Fibroblast of lung (primary cell): ENCODE results near the gene IL1RN. TPM values are rescaled to one million over a fixed set of nuclear protein-coding genes. Genes with fewer than 3 reads are reported as not detected.

Source experiments
- DNase-seq, 2 donors: peaks; one replicate each; pipeline versions ENCODE4 v3.0.0 to v3.0.0-alpha.2; 2010; ENCODE audit warnings: low read depth in 2 of 2
- H2AFZ ChIP-seq: 2 replicates; pipeline ENCODE4 v1.5.1; 2012; ENCODE audit warnings: low read length, control low read depth, inconsistent platforms
- H3K27ac ChIP-seq: 2 replicates; pipeline ENCODE4 v1.5.1; 2011; ENCODE audit warnings: low read length, control low read depth; ENCODE audit not compliant: insufficient read depth
- H3K27me3 ChIP-seq: 2 replicates; pipeline ENCODE4 v1.5.1; 2011; ENCODE audit warnings: mild to moderate bottlenecking, low read length; ENCODE audit not compliant: control insufficient read depth, insufficient read depth
- H3K36me3 ChIP-seq: 2 replicates; pipeline ENCODE4 v1.5.1; 2011; ENCODE audit warnings: low read length; ENCODE audit not compliant: control insufficient read depth, insufficient read depth
- H3K4me1 ChIP-seq: 2 replicates; pipeline ENCODE4 v1.5.1; 2011; ENCODE audit warnings: low read length; ENCODE audit not compliant: control insufficient read depth, insufficient read depth; ENCODE audit errors: extremely low read depth
- H3K4me2 ChIP-seq: 2 replicates; pipeline ENCODE4 v1.5.1; 2011; ENCODE audit warnings: low read length, control low read depth; ENCODE audit not compliant: insufficient read depth; ENCODE audit errors: extremely low read depth
- H3K4me3 ChIP-seq, 4 experiments: fragments of 200-600 bp in 1 of 4; sonication (generic) in 1 of 4; replicated peaks in 1 of 4; 2 replicates each; pipeline ENCODE4 v1.5.1; 2011 to 2016; ENCODE audit warnings: low read length in 4 of 4, low read depth in 3 of 4, mild to moderate bottlenecking in 3 of 4, control low read depth in 2 of 4, inconsistent platforms in 1 of 4, mixed read lengths in 1 of 4; ENCODE audit not compliant: insufficient read depth in 1 of 4; ENCODE audit errors: control extremely low read depth in 1 of 4
- H3K79me2 ChIP-seq: 2 replicates; pipeline ENCODE4 v1.5.1; 2012; ENCODE audit warnings: mild to moderate bottlenecking, low read length, inconsistent platforms; ENCODE audit not compliant: control insufficient read depth, insufficient read depth
- H3K9ac ChIP-seq: 2 replicates; pipeline ENCODE4 v1.5.1; 2011; ENCODE audit warnings: mild to moderate bottlenecking, low read length, control low read depth; ENCODE audit not compliant: insufficient read depth
- H3K9me3 ChIP-seq: 2 replicates; pipeline ENCODE4 v1.5.1; 2012; ENCODE audit warnings: low read depth, low read length; ENCODE audit not compliant: control insufficient read depth, insufficient read depth
- H4K20me1 ChIP-seq: 2 replicates; pipeline ENCODE4 v1.5.1; 2011; ENCODE audit warnings: low read length; ENCODE audit not compliant: control insufficient read depth, insufficient read depth; ENCODE audit errors: extremely low read depth
- CTCF ChIP-seq, 2 donors: IDR thresholded peaks in 1 of 2; conservative IDR thresholded peaks in 1 of 2; 1 replicate in 1 of 2; 2 replicates in 1 of 2; pipeline ENCODE4 v1.5.1; 2011 to 2012; ENCODE audit warnings: low read length in 2 of 2, control low read depth in 1 of 2, inconsistent platforms in 1 of 2, low read depth in 1 of 2, mild to moderate bottlenecking in 1 of 2
- EZH2 ChIP-seq: IDR thresholded peaks from 2 replicates; pipeline ENCODE4 v1.5.1; 2012; ENCODE audit warnings: low read length, control low read depth, mild to moderate bottlenecking; ENCODE audit errors: missing control alignments
- polyA plus RNA-seq, 2 donors: library from polyadenylated mRNA; depleted of rRNA in 1 of 2; stranded (reverse) in 1 of 2; unstranded in 1 of 2; fragments of >200 nt; gene quantifications; 2 replicates each; pipeline ENCODE4 v1.2.1, GENCODE V29; 2011 to 2012; ENCODE audit warnings: missing spikeins in 1 of 2
- total RNA-seq: library from RNA; depleted of rRNA; stranded (reverse); fragments of >200 nt; gene quantifications from 2 replicates; pipeline ENCODE4 v1.2.1, GENCODE V29; 2014

IL1RN gene
- total and polyA plus RNA-seq, 2 donors (not counting 1 experiment from before 2014, with no cell fraction given) = 0.06 TPM; not detected in 1

GRCh38 chr2:113088213-113088992 lies 39.0 kb upstream of the IL1RN start:
- Histone ChIP-seq H4K20me1 (no peaks in the 10 kb centered on the region), H3K9ac (no peak overlapping the region), H3K9me3 (no peaks in the 10 kb centered on the region), H3K4me2 (no peak overlapping the region), H2AFZ (no peak overlapping the region), H3K79me2 (no peaks in the 10 kb centered on the region), H3K27me3 (peaks cover 4% of the 10 kb centered on the region), H3K27ac (no peak overlapping the region), H3K4me3 (no peak overlapping the region), H3K4me1 (no peaks in the 10 kb centered on the region), H3K36me3 (no peaks in the 10 kb centered on the region)
- TF ChIP-seq CTCF (conservative IDR thresholded peaks at IDR 0.05 in 1 of 2, IDR thresholded peaks at IDR 0.05 in 1 of 2; ENCODE audit: low read depth in 1 of 2, low read length in 2 of 2) = no peak
- no peak for DNase-seq

GRCh38 chr2:113089916-113090315 lies 37.5 kb upstream of the IL1RN start:
- Histone ChIP-seq H3K27ac (no peak overlapping the region), H3K4me1 (no peaks in the 10 kb centered on the region), H4K20me1 (no peaks in the 10 kb centered on the region), H3K9me3 (no peaks in the 10 kb centered on the region), H3K79me2 (no peaks in the 10 kb centered on the region), H3K4me2 (no peak overlapping the region), H3K9ac (no peak overlapping the region), H2AFZ (no peak overlapping the region), H3K4me3 (no peak overlapping the region), H3K27me3 (no peaks in the 10 kb centered on the region), H3K36me3 (no peaks in the 10 kb centered on the region)
- no peak for DNase-seq
- TF ChIP-seq EZH2 = no peak
- TF ChIP-seq CTCF (conservative IDR thresholded peaks at IDR 0.05 in 1 of 2, IDR thresholded peaks at IDR 0.05 in 1 of 2; ENCODE audit: low read depth in 1 of 2, low read length in 2 of 2) = no peak

GRCh38 chr2:113091231-113091896 lies 36.0 kb upstream of the IL1RN start:
- Histone ChIP-seq H3K9me3 (no peaks in the 10 kb centered on the region), H3K9ac (no peak overlapping the region), H3K27ac (no peak overlapping the region), H3K4me2 (no peak overlapping the region), H4K20me1 (no peaks in the 10 kb centered on the region), H3K36me3 (no peaks in the 10 kb centered on the region), H3K27me3 (no peaks in the 10 kb centered on the region), H3K79me2 (no peaks in the 10 kb centered on the region), H3K4me3 (no peak overlapping the region), H2AFZ (no peak overlapping the region), H3K4me1 (no peaks in the 10 kb centered on the region)
- no peak for DNase-seq
- no peak for TF ChIP-seq EZH2
- no peak for TF ChIP-seq CTCF (conservative IDR thresholded peaks at IDR 0.05 in 1 of 2, IDR thresholded peaks at IDR 0.05 in 1 of 2; ENCODE audit: low read depth in 1 of 2, low read length in 2 of 2)
